OCI-LY7 (cell line): Measurements from ENCODE around the gene BOD1L1. TPM values are rescaled to one million over a fixed set of nuclear protein-coding genes. Genes with fewer than 3 reads are reported as not detected.

Experiments
- BruUV-seq: library from RNA; stranded (reverse); fragments of 400-500 nt; replicated peaks from 2 replicates; lab custom pipeline; 2021; lab: Mats Ljungman, UMichigan
- CTCF ChIA-PET: fragments of 300-600 bp; sonication (Branson Sonifier 250); formaldehyde crosslinking; loops from one replicate; lab custom pipeline; 2022; ENCODE audit warnings: antibody characterized with exemption; ENCODE audit not compliant: unreplicated experiment; lab: Charles Lee
- POLR2A ChIA-PET: fragments of 300-600 bp; sonication (Branson Sonifier 250); formaldehyde crosslinking; loops from one replicate; lab custom pipeline; 2022; ENCODE audit warnings: antibody characterized with exemption; lab: Charles Lee
- DNase-seq: peaks from one replicate; pipeline ENCODE4 v3.0.0-alpha.2; 2015; ENCODE audit warnings: low spot score
- H2AFZ ChIP-seq: fragments of 200-600 bp; sonication (generic), shearing (Covaris generic); 2 replicates; pipeline ENCODE4 v1.6.1; 2014; ENCODE audit warnings: mild to moderate bottlenecking, antibody characterized with exemption, low read length, moderate library complexity
- H3K27ac ChIP-seq: fragments of 200-600 bp; sonication (generic); 2 replicates; pipeline ENCODE4 v1.5.1; 2014; ENCODE audit warnings: mixed run types, low read depth, mild to moderate bottlenecking, moderate library complexity, low read length, inconsistent platforms; ENCODE audit not compliant: poor library complexity, severe bottlenecking
- H3K36me3 ChIP-seq: fragments of 200-600 bp; sonication (generic); 2 replicates; pipeline ENCODE4 v1.6.1; 2014; ENCODE audit warnings: mild to moderate bottlenecking, antibody characterized with exemption, low read length, moderate library complexity, mixed read lengths; ENCODE audit not compliant: insufficient read depth
- H3K4me1 ChIP-seq: fragments of 200-600 bp; sonication (generic); 2 replicates; pipeline ENCODE4 v1.5.1; 2014; ENCODE audit warnings: mild to moderate bottlenecking, low read length; ENCODE audit not compliant: insufficient read depth, poor library complexity, severe bottlenecking
- H3K4me2 ChIP-seq: fragments of 200-600 bp; sonication (generic); 2 replicates; pipeline ENCODE4 v1.6.1; 2014; ENCODE audit warnings: mild to moderate bottlenecking, low read length
- H3K4me3 ChIP-seq: fragments of 200-600 bp; sonication (generic); 2 replicates; pipeline ENCODE4 v1.5.1; 2014; ENCODE audit warnings: mild to moderate bottlenecking, low read depth, low read length; ENCODE audit not compliant: poor library complexity, severe bottlenecking
- H3K79me2 ChIP-seq: fragments of 200-600 bp; sonication (generic); 2 replicates; pipeline ENCODE4 v1.6.1; 2016; ENCODE audit warnings: low read depth, mild to moderate bottlenecking, low read length, moderate library complexity, mixed read lengths; ENCODE audit not compliant: insufficient read depth
- H3K9me2 ChIP-seq: fragments of 200-600 bp; sonication (generic); 2 replicates; pipeline ENCODE4 v1.6.1; 2016; ENCODE audit warnings: mild to moderate bottlenecking, low read length, mixed read lengths; ENCODE audit not compliant: insufficient read depth
- H3K9me3 ChIP-seq: fragments of 200-600 bp; sonication (generic); 2 replicates; pipeline ENCODE4 v1.6.1; 2014; ENCODE audit warnings: mild to moderate bottlenecking, mixed run types, low read length, mixed read lengths
- H4K20me1 ChIP-seq: fragments of 200-600 bp; sonication (generic); 2 replicates; pipeline ENCODE4 v1.6.1; 2014; ENCODE audit warnings: mild to moderate bottlenecking, antibody characterized with exemption, low read length, moderate library complexity, mixed read lengths; ENCODE audit not compliant: insufficient read depth
- EZH2phosphoT487 ChIP-seq: fragments of 200-600 bp; sonication (generic); IDR thresholded peaks from 2 replicates; pipeline ENCODE4 v1.6.1; 2018; ENCODE audit warnings: low read depth, borderline replicate concordance, mild to moderate bottlenecking, mixed run types, antibody characterized with exemption, low read length, moderate library complexity, mixed read lengths
- intact Hi-C: fragments of 100-400 bp; cut with micrococcal nuclease; formaldehyde crosslinking; loops from one replicate; pipeline ENCODE4 v1.10.0; 2022; ENCODE audit not compliant: unreplicated experiment
- total RNA-seq, 2 experiments: library from RNA; depleted of rRNA in 1 of 2; stranded (reverse); fragments of >200 nt in 1 of 2; shearing (Covaris generic) in 1 of 2; gene quantifications; 2 replicates each; pipeline ENCODE4 v1.2.3, GENCODE V29; 2014 to 2022
- TF ChIP-seq, protein P1 (sequence below): fragments of 200-600 bp; sonication (generic); conservative IDR thresholded peaks from 2 replicates; pipeline ENCODE4 v1.5.1; 2014; ENCODE audit warnings: mild to moderate bottlenecking, antibody characterized with exemption, low read length, moderate library complexity, mixed read lengths

BOD1L1 gene
- total RNA-seq, 2 experiments from 2014 or later = 24.0 to 49.6 TPM

DNA sequence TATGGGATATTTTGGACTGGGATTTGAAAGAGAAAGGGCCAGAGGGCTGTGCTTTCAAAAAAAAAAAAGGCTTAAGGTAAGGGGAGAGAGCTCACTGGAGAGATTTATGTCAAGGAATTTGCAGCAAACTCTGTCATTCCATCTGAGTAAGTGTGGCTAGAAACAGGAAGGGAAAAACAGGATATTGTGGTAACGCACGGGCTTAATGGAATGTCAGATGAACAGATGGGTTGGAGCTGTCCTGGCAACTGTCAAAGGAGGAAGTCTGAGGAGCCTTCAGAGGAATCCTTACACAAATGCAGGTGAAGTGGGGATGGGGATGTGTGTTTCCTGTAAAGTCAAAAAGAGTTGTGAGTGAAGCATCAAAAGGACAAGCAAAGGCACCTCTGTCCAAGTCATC is 68.1 kb downstream of the BOD1L1 start:
- CTCF ChIA-PET = no interaction called here
- H2AFZ ChIP-seq = no peak overlapping the region
- no peaks in the 10 kb centered on the region for H3K4me1 ChIP-seq
- no peaks in the 10 kb centered on the region for H3K9me3 ChIP-seq
- no peak for DNase-seq
- H3K27ac ChIP-seq = no peak overlapping the region
- POLR2A ChIA-PET = interaction anchor here (0.6 kb wide), 1 partner anchor 1745 kb away, joined by 6 read pairs; no protein-coding TSS in a partner anchor
- intact Hi-C loops = no loop called here
- no peak overlapping the region for H3K4me3 ChIP-seq
- TF ChIP-seq, protein P1, sequence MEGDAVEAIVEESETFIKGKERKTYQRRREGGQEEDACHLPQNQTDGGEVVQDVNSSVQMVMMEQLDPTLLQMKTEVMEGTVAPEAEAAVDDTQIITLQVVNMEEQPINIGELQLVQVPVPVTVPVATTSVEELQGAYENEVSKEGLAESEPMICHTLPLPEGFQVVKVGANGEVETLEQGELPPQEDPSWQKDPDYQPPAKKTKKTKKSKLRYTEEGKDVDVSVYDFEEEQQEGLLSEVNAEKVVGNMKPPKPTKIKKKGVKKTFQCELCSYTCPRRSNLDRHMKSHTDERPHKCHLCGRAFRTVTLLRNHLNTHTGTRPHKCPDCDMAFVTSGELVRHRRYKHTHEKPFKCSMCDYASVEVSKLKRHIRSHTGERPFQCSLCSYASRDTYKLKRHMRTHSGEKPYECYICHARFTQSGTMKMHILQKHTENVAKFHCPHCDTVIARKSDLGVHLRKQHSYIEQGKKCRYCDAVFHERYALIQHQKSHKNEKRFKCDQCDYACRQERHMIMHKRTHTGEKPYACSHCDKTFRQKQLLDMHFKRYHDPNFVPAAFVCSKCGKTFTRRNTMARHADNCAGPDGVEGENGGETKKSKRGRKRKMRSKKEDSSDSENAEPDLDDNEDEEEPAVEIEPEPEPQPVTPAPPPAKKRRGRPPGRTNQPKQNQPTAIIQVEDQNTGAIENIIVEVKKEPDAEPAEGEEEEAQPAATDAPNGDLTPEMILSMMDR = no peak
- TF ChIP-seq EZH2phosphoT487 = no peak
- no peaks in the 10 kb centered on the region for H4K20me1 ChIP-seq
- H3K36me3 ChIP-seq = no peaks in the 10 kb centered on the region
- no peaks in the 10 kb centered on the region for H3K9me2 ChIP-seq
- BruUV-seq = no TSS peak
- H3K4me2 ChIP-seq = no peak overlapping the region
- H3K79me2 ChIP-seq = no peaks in the 10 kb centered on the region

DNA sequence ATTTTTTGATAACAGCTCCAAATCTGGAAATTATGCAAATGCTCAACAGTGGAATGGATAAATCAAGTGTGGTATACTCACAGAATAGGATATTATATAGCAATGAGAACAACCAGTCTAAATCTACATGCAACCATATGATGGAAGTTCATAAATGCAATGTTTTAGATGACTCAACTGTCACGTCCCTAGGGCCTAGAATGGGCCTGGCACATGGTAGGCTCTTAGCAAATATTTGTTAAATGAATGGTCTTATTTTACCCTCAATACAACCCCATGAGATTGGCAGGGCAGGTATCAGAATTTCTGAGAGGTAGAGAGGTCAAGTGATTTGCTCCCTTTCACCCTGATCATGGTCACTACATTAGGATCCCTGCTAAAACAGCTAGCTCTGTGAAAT is 68.6 kb downstream of the BOD1L1 start:
- Histone ChIP-seq H3K79me2 (no peaks in the 10 kb centered on the region), H3K4me3 (no peak overlapping the region), H3K36me3 (no peaks in the 10 kb centered on the region), H2AFZ (no peak overlapping the region), H3K4me2 (no peak overlapping the region), H3K27ac (no peak overlapping the region), H4K20me1 (no peaks in the 10 kb centered on the region), H3K9me3 (no peaks in the 10 kb centered on the region), H3K4me1 (no peaks in the 10 kb centered on the region), H3K9me2 (no peaks in the 10 kb centered on the region)
- intact Hi-C loops = no loop called here
- no TSS peak for BruUV-seq
- TF ChIP-seq, protein P1 = no peak
- TF ChIP-seq EZH2phosphoT487 = no peak
- ChIA-PET CTCF (no interaction called here), POLR2A (interaction anchor here (0.6 kb wide), 2 partner anchors 16 to 1745 kb away, joined by 3 to 6 read pairs; no protein-coding TSS in a partner anchor)
- DNase-seq = no peak

DNA sequence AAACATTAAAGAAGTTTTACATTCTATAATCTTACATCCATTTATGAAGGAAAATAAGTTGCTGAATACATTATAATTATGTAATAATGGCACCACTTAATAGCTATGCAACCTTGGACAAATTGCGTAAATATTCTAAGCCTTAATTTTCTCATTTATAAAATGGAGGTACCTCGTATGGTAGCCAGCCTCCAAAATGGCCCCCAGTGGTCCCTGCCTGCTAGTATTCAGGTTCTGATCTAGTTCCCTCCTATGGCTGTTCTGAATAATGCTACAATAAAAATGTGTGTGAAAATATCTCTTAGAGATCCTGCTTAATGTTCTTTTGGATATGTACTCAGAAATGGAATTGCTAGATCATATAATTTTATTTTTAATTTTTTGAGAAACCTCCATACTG is 72.2 kb downstream of the BOD1L1 start:
- Histone ChIP-seq H3K4me1 (no peaks in the 10 kb centered on the region), H2AFZ (no peak overlapping the region), H3K36me3 (no peaks in the 10 kb centered on the region), H3K9me2 (no peaks in the 10 kb centered on the region), H3K79me2 (no peaks in the 10 kb centered on the region), H3K4me3 (no peak overlapping the region), H3K27ac (no peak overlapping the region), H4K20me1 (no peaks in the 10 kb centered on the region), H3K9me3 (no peaks in the 10 kb centered on the region), H3K4me2 (no peak overlapping the region)
- no TSS peak for BruUV-seq
- TF ChIP-seq, protein P1 = no peak
- no peak for TF ChIP-seq EZH2phosphoT487
- no peak for DNase-seq
- CTCF ChIA-PET = no interaction called here
- intact Hi-C loops = no loop called here
- POLR2A ChIA-PET = no interaction called here
